GM23338 (cell line): ENCODE measurements around the gene METTL24. TPM values are rescaled to one million over a fixed set of nuclear protein-coding genes. Genes with fewer than 3 reads are reported as not detected.

Source experiments
- ATAC-seq: fragments of 200-7000 bp; cut with Tn5 transposase; 3 replicates; pipeline ENCODE4 v1.9.1; 2020
- DNase-seq: peaks from one replicate; pipeline ENCODE4 v3.0.0-alpha.2; 2015; ENCODE audit warnings: low spot score
- H2AFZ ChIP-seq: fragments of 200-600 bp; sonication (generic); 2 replicates; pipeline ENCODE4 v1.8.0; 2016; ENCODE audit warnings: antibody characterized with exemption, mild to moderate bottlenecking, moderate library complexity
- H3F3A ChIP-seq: fragments of 200-600 bp; sonication (generic); replicated peaks from 2 replicates; pipeline ENCODE4 v1.8.0; 2017; ENCODE audit warnings: antibody characterized with exemption, mixed run types, low read depth
- H3K27ac ChIP-seq: fragments of 200-600 bp; sonication (generic); 2 replicates; pipeline ENCODE4 v1.6.1; 2016; ENCODE audit warnings: low read depth
- H3K27me3 ChIP-seq: fragments of 200-600 bp; sonication (generic); 2 replicates; pipeline ENCODE4 v1.8.0; 2016; ENCODE audit warnings: mild to moderate bottlenecking, mixed run types, moderate library complexity; ENCODE audit not compliant: insufficient read depth
- H3K36me3 ChIP-seq: fragments of 200-600 bp; sonication (generic); 2 replicates; pipeline ENCODE4 v1.8.0; 2016; ENCODE audit warnings: mild to moderate bottlenecking; ENCODE audit not compliant: insufficient read depth
- H3K4me1 ChIP-seq: fragments of 200-600 bp; sonication (generic); 2 replicates; pipeline ENCODE4 v1.8.0; 2016; ENCODE audit warnings: mild to moderate bottlenecking, moderate library complexity; ENCODE audit not compliant: insufficient read depth
- H3K4me2 ChIP-seq: fragments of 200-600 bp; sonication (generic); 2 replicates; pipeline ENCODE4 v1.7.1; 2017; ENCODE audit warnings: mixed run types
- H3K4me3 ChIP-seq: fragments of 200-600 bp; sonication (generic); 2 replicates; pipeline ENCODE4 v1.6.1; 2016; ENCODE audit warnings: mixed run types
- H3K79me2 ChIP-seq: fragments of 200-600 bp; sonication (generic); replicated peaks from 2 replicates; pipeline ENCODE4 v1.8.0; 2017; ENCODE audit warnings: mild to moderate bottlenecking; ENCODE audit not compliant: insufficient read depth
- H3K9me2 ChIP-seq: fragments of 200-600 bp; sonication (generic); 2 replicates; pipeline ENCODE4 v1.8.0; 2017; ENCODE audit not compliant: insufficient read depth
- H4K20me1 ChIP-seq: fragments of 200-600 bp; sonication (generic); replicated peaks from 2 replicates; pipeline ENCODE4 v1.8.0; 2017; ENCODE audit warnings: mild to moderate bottlenecking; ENCODE audit not compliant: insufficient read depth
- H3K27ac Mint-ChIP-seq: 2 replicates; pipeline ENCODE4 v1.8.0; 2020; ENCODE audit warnings: inconsistent platforms, mild to moderate bottlenecking, moderate library complexity, mixed read lengths
- H3K27me3 Mint-ChIP-seq: 3 replicates; pipeline ENCODE4 v1.8.0; 2022; ENCODE audit warnings: low read depth, mild to moderate bottlenecking, moderate library complexity, mixed read lengths, inconsistent platforms; ENCODE audit not compliant: insufficient read depth, poor library complexity
- H3K36me3 Mint-ChIP-seq: 3 replicates; pipeline ENCODE4 v1.8.0; 2021; ENCODE audit warnings: low read depth, mild to moderate bottlenecking, inconsistent platforms, moderate library complexity, mixed read lengths
- H3K4me1 Mint-ChIP-seq: 3 replicates; pipeline ENCODE4 v1.8.0; 2020; ENCODE audit warnings: mild to moderate bottlenecking, inconsistent platforms, mixed read lengths
- H3K4me3 Mint-ChIP-seq: 3 replicates; pipeline ENCODE4 v1.8.0; 2021; ENCODE audit warnings: moderate library complexity, mild to moderate bottlenecking, inconsistent platforms, mixed read lengths
- H3K9me3 Mint-ChIP-seq: 3 replicates; pipeline ENCODE4 v1.8.0; 2020; ENCODE audit warnings: moderate library complexity, mild to moderate bottlenecking, inconsistent platforms, mixed read lengths
- CREB1 ChIP-seq: fragments of 250-450 bp; sonication (Bioruptor Pico); IDR thresholded peaks from 2 replicates; pipeline ENCODE4 v1.5.0; 2020; ENCODE audit warnings: low read depth, mild to moderate bottlenecking, moderate library complexity
- EZH2 ChIP-seq: fragments of 200-600 bp; sonication (generic); IDR thresholded peaks from one replicate; pipeline ENCODE4 v1.8.0; 2017; ENCODE audit warnings: antibody characterized with exemption, mild to moderate bottlenecking, low read depth; ENCODE audit not compliant: unreplicated experiment
- EZH2phosphoT487 ChIP-seq: fragments of 200-600 bp; sonication (generic); IDR thresholded peaks from one replicate; pipeline ENCODE4 v1.8.1; 2018; ENCODE audit warnings: antibody characterized with exemption; ENCODE audit not compliant: unreplicated experiment
- JUNB ChIP-seq: IDR thresholded peaks from one replicate; pipeline ENCODE4 v1.6.1; 2016; ENCODE audit warnings: antibody characterized with exemption; ENCODE audit not compliant: unreplicated experiment
- NANOG ChIP-seq: IDR thresholded peaks from 2 replicates; pipeline ENCODE4 v1.6.1; 2016; ENCODE audit warnings: antibody characterized with exemption, borderline replicate concordance
- POLR2AphosphoS5 ChIP-seq: IDR thresholded peaks from 2 replicates; pipeline ENCODE4 v1.6.1; 2016; ENCODE audit warnings: antibody characterized with exemption, low read depth
- STAT1 ChIP-seq: IDR thresholded peaks from one replicate; pipeline ENCODE4 v1.6.1; 2016; ENCODE audit warnings: antibody characterized with exemption; ENCODE audit not compliant: unreplicated experiment
- ZNF114 ChIP-seq: fragments of 250-450 bp; sonication (Bioruptor Pico); IDR thresholded peaks from 2 replicates; pipeline ENCODE4 v1.5.0; 2020; ENCODE audit warnings: mild to moderate bottlenecking, moderate library complexity
- ZNF331 ChIP-seq: fragments of 250-450 bp; sonication (Bioruptor Pico); IDR thresholded peaks from 2 replicates; pipeline ENCODE4 v1.5.0; 2020; ENCODE audit warnings: low read depth, mild to moderate bottlenecking, moderate library complexity
- polyA plus RNA-seq: library from polyadenylated mRNA; unstranded; fragments of >200 nt; fragmentation: Nextera tagmentation; extraction: Ambion mirVana; gene quantifications from 2 replicates; pipeline ENCODE4 v1.2.1, GENCODE V29; 2016
- total RNA-seq: library from RNA; depleted of rRNA; stranded (reverse); fragments of >200 nt; shearing (Covaris generic); gene quantifications from 2 replicates; pipeline ENCODE4 v1.2.3, GENCODE V29; 2014
- TF ChIP-seq, protein P1 (sequence below): fragments of 250-450 bp; sonication (Bioruptor Pico); IDR thresholded peaks from 2 replicates; pipeline ENCODE4 v1.5.0; 2020; ENCODE audit warnings: mild to moderate bottlenecking, moderate library complexity
- TF ChIP-seq, protein P2 (sequence below): IDR thresholded peaks from 2 replicates; pipeline ENCODE4 v1.6.1; 2016; ENCODE audit warnings: antibody characterized with exemption
- TF ChIP-seq, protein P3 (sequence below): IDR thresholded peaks from one replicate; pipeline ENCODE4 v1.6.1; 2018; ENCODE audit warnings: antibody characterized with exemption; ENCODE audit not compliant: unreplicated experiment
- TF ChIP-seq, protein P4 (sequence below), 2 experiments: fragments of 200-600 bp in 1 of 2; sonication (generic) in 1 of 2; conservative IDR thresholded peaks; 2 replicates each; pipeline versions ENCODE4 v1.5.1 to v1.6.1; 2016 to 2017; ENCODE audit warnings: antibody characterized with exemption in 2 of 2, low read depth in 2 of 2, mild to moderate bottlenecking in 2 of 2, moderate library complexity in 1 of 2

The METTL24 gene
- total and polyA plus RNA-seq, 2 experiments from 2014 or later, result 0.35 TPM; not detected in 1

DNA sequence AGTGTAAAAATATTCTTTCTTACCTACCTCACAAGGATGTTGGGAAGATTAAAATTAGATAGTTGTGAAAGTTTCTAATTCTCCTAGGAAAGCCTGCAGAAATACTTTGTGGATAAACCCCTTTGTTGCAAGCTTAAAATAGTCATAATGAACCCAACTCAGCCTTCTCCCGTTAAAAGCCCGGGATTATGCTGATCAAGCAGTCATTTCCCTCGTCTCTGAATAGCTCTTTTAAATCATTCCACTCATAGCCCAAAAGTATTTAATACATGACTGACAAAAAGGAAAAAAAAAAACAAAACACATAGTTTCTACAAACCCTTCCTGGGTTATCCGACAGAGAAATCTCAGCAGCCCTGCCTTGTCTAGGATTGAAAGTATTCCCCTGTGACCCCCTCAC, 10.9 kb upstream of the METTL24 start:
- H3K9me3 Mint-ChIP-seq, result no peaks in the 10 kb centered on the region
- H3K4me1 Mint-ChIP-seq, result peaks cover 18% of the 10 kb centered on the region; the same call in 2 of the 3 replicates
- H3K4me2 ChIP-seq, result no peak overlapping the region

More for the DNA sequence above, 10.9 kb upstream of the METTL24 start:
- Histone ChIP-seq H3K9me2 (0 out of 2 replicates have a peak, but pooled peaks cover 3% of the 10 kb centered on the region), H3F3A (no peaks in the 10 kb centered on the region), H3K4me1 (peaks cover 16% of the 10 kb centered on the region), H3K36me3 (no peaks in the 10 kb centered on the region), H3K79me2 (no peaks in the 10 kb centered on the region), H3K4me3 (no peak overlapping the region), H4K20me1 (no peaks in the 10 kb centered on the region), H2AFZ (no peak overlapping the region), H3K27me3 (no peaks in the 10 kb centered on the region), H3K27ac (no peak overlapping the region)
- TF ChIP-seq ZNF331 (CRISPR knock-in tag) (no peak), EZH2 (no peak), STAT1 (no peak), JUNB (no peak), CREB1 (CRISPR knock-in tag) (no peak), POLR2AphosphoS5 (no peak), ZNF114 (no peak), NANOG (no peak), EZH2phosphoT487 (no peak)
- TF ChIP-seq, protein P1, sequence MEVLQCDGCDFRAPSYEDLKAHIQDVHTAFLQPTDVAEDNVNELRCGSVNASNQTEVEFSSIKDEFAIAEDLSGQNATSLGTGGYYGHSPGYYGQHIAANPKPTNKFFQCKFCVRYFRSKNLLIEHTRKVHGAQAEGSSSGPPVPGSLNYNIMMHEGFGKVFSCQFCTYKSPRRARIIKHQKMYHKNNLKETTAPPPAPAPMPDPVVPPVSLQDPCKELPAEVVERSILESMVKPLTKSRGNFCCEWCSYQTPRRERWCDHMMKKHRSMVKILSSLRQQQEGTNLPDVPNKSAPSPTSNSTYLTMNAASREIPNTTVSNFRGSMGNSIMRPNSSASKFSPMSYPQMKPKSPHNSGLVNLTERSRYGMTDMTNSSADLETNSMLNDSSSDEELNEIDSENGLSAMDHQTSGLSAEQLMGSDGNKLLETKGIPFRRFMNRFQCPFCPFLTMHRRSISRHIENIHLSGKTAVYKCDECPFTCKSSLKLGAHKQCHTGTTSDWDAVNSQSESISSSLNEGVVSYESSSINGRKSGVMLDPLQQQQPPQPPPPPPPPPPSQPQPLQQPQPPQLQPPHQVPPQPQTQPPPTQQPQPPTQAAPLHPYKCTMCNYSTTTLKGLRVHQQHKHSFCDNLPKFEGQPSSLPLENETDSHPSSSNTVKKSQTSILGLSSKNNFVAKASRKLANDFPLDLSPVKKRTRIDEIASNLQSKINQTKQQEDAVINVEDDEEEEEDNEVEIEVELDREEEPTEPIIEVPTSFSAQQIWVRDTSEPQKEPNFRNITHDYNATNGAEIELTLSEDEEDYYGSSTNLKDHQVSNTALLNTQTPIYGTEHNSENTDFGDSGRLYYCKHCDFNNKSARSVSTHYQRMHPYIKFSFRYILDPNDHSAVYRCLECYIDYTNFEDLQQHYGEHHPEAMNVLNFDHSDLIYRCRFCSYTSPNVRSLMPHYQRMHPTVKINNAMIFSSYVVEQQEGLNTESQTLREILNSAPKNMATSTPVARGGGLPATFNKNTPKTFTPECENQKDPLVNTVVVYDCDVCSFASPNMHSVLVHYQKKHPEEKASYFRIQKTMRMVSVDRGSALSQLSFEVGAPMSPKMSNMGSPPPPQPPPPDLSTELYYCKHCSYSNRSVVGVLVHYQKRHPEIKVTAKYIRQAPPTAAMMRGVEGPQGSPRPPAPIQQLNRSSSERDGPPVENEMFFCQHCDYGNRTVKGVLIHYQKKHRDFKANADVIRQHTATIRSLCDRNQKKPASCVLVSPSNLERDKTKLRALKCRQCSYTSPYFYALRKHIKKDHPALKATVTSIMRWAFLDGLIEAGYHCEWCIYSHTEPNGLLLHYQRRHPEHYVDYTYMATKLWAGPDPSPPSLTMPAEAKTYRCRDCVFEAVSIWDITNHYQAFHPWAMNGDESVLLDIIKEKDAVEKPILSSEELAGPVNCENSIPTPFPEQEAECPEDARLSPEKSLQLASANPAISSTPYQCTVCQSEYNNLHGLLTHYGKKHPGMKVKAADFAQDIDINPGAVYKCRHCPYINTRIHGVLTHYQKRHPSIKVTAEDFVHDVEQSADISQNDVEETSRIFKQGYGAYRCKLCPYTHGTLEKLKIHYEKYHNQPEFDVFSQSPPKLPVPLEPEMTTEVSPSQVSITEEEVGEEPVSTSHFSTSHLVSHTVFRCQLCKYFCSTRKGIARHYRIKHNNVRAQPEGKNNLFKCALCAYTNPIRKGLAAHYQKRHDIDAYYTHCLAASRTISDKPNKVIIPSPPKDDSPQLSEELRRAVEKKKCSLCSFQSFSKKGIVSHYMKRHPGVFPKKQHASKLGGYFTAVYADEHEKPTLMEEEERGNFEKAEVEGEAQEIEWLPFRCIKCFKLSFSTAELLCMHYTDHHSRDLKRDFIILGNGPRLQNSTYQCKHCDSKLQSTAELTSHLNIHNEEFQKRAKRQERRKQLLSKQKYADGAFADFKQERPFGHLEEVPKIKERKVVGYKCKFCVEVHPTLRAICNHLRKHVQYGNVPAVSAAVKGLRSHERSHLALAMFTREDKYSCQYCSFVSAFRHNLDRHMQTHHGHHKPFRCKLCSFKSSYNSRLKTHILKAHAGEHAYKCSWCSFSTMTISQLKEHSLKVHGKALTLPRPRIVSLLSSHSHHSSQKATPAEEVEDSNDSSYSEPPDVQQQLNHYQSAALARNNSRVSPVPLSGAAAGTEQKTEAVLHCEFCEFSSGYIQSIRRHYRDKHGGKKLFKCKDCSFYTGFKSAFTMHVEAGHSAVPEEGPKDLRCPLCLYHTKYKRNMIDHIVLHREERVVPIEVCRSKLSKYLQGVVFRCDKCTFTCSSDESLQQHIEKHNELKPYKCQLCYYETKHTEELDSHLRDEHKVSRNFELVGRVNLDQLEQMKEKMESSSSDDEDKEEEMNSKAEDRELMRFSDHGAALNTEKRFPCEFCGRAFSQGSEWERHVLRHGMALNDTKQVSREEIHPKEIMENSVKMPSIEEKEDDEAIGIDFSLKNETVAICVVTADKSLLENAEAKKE (CRISPR knock-in tag), result no peak
- TF ChIP-seq, protein P2, sequence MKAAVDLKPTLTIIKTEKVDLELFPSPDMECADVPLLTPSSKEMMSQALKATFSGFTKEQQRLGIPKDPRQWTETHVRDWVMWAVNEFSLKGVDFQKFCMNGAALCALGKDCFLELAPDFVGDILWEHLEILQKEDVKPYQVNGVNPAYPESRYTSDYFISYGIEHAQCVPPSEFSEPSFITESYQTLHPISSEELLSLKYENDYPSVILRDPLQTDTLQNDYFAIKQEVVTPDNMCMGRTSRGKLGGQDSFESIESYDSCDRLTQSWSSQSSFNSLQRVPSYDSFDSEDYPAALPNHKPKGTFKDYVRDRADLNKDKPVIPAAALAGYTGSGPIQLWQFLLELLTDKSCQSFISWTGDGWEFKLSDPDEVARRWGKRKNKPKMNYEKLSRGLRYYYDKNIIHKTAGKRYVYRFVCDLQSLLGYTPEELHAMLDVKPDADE, result no peak
- TF ChIP-seq, protein P3, sequence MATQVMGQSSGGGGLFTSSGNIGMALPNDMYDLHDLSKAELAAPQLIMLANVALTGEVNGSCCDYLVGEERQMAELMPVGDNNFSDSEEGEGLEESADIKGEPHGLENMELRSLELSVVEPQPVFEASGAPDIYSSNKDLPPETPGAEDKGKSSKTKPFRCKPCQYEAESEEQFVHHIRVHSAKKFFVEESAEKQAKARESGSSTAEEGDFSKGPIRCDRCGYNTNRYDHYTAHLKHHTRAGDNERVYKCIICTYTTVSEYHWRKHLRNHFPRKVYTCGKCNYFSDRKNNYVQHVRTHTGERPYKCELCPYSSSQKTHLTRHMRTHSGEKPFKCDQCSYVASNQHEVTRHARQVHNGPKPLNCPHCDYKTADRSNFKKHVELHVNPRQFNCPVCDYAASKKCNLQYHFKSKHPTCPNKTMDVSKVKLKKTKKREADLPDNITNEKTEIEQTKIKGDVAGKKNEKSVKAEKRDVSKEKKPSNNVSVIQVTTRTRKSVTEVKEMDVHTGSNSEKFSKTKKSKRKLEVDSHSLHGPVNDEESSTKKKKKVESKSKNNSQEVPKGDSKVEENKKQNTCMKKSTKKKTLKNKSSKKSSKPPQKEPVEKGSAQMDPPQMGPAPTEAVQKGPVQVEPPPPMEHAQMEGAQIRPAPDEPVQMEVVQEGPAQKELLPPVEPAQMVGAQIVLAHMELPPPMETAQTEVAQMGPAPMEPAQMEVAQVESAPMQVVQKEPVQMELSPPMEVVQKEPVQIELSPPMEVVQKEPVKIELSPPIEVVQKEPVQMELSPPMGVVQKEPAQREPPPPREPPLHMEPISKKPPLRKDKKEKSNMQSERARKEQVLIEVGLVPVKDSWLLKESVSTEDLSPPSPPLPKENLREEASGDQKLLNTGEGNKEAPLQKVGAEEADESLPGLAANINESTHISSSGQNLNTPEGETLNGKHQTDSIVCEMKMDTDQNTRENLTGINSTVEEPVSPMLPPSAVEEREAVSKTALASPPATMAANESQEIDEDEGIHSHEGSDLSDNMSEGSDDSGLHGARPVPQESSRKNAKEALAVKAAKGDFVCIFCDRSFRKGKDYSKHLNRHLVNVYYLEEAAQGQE, result no peak
- TF ChIP-seq, protein P4, sequence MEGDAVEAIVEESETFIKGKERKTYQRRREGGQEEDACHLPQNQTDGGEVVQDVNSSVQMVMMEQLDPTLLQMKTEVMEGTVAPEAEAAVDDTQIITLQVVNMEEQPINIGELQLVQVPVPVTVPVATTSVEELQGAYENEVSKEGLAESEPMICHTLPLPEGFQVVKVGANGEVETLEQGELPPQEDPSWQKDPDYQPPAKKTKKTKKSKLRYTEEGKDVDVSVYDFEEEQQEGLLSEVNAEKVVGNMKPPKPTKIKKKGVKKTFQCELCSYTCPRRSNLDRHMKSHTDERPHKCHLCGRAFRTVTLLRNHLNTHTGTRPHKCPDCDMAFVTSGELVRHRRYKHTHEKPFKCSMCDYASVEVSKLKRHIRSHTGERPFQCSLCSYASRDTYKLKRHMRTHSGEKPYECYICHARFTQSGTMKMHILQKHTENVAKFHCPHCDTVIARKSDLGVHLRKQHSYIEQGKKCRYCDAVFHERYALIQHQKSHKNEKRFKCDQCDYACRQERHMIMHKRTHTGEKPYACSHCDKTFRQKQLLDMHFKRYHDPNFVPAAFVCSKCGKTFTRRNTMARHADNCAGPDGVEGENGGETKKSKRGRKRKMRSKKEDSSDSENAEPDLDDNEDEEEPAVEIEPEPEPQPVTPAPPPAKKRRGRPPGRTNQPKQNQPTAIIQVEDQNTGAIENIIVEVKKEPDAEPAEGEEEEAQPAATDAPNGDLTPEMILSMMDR (conservative IDR thresholded peaks at IDR 0.05; ENCODE audit: low read depth in 2 of 2), result no peak
- no peak for ATAC-seq
- no peak overlapping the region for H3K4me3 Mint-ChIP-seq
- H3K27ac Mint-ChIP-seq, result no peak overlapping the region
- H3K36me3 Mint-ChIP-seq, result no peaks in the 10 kb centered on the region
- DNase-seq, result no peak
- H3K27me3 Mint-ChIP-seq, result no peaks in the 10 kb centered on the region
